H1 (cell line): ENCODE measurements around the gene IRF4. TPM values are rescaled to one million over a fixed set of nuclear protein-coding genes. Genes with fewer than 3 reads are reported as not detected.

Experiments
- CTCF ChIA-PET: fragments of 300-600 bp; sonication (Branson Sonifier 250); formaldehyde crosslinking; loops from one replicate; lab custom pipeline; 2021; ENCODE audit not compliant: partially characterized antibody; lab: Charles Lee
- POLR2A ChIA-PET: fragments of 300-600 bp; sonication (Branson Sonifier 250); formaldehyde crosslinking; loops from one replicate; lab custom pipeline; 2021; ENCODE audit warnings: inconsistent platforms; ENCODE audit not compliant: partially characterized antibody; lab: Charles Lee
- DNase-seq, 2 experiments: peaks; one replicate each; pipeline versions ENCODE4 v3.0.0 to v3.0.0-alpha.2; 2010 to 2022; ENCODE audit warnings: low spot score in 2 of 2, low read depth in 1 of 2, mixed read lengths in 1 of 2
- FAIRE-seq: peaks from 2 replicates; lab custom pipeline; 2011; peaks lifted over from hg19 to GRCh38; lab: Jason Lieb, UNC
- H2AFZ ChIP-seq: 2 replicates; pipeline ENCODE4 v1.8.1; 2012; ENCODE audit warnings: low read length, inconsistent platforms
- H2AK5ac ChIP-seq: 2 replicates; pipeline ENCODE4 v1.6.1; 2013; ENCODE audit warnings: low read depth, low read length
- H2BK120ac ChIP-seq: replicated peaks from 2 replicates; pipeline ENCODE3; 2013; ENCODE audit warnings: low read depth, low read length, inconsistent platforms
- H2BK12ac ChIP-seq: 2 replicates; pipeline ENCODE4 v1.6.1; 2013; ENCODE audit warnings: low read depth, low read length
- H2BK15ac ChIP-seq: 2 replicates; pipeline ENCODE4 v1.6.1; 2013; ENCODE audit warnings: low read length
- H2BK20ac ChIP-seq: 2 replicates; pipeline ENCODE4 v1.6.1; 2013; ENCODE audit warnings: low read length
- H2BK5ac ChIP-seq: 2 replicates; pipeline ENCODE4 v1.6.1; 2013; ENCODE audit warnings: low read depth, low read length
- H3K14ac ChIP-seq: 2 replicates; pipeline ENCODE4 v1.6.1; 2013; ENCODE audit warnings: inconsistent platforms; ENCODE audit not compliant: insufficient read length
- H3K18ac ChIP-seq: 2 replicates; pipeline ENCODE4 v1.6.1; 2013; ENCODE audit warnings: low read length; ENCODE audit errors: extremely low read depth
- H3K23ac ChIP-seq: 2 replicates; pipeline ENCODE4 v1.6.1; 2013; ENCODE audit warnings: inconsistent platforms; ENCODE audit not compliant: insufficient read length
- H3K23me2 ChIP-seq: 2 replicates; pipeline ENCODE4 v1.6.1; 2013; ENCODE audit warnings: low read depth, low read length
- H3K27ac ChIP-seq: 2 replicates; pipeline ENCODE4 v1.6.1; 2011; ENCODE audit warnings: low read depth, low read length, inconsistent platforms
- H3K27me3 ChIP-seq, 4 experiments: replicated peaks in 1 of 4; 1 replicate in 1 of 4; 2 replicates in 3 of 4; pipeline versions ENCODE4 v1.6.1 to v1.8.1; 2011 to 2013; ENCODE audit warnings: low read length in 3 of 4, mild to moderate bottlenecking in 3 of 4, inconsistent platforms in 2 of 4, mixed read lengths in 2 of 4, moderate library complexity in 1 of 4; ENCODE audit not compliant: control insufficient read depth in 3 of 4, insufficient read depth in 3 of 4; ENCODE audit errors: extremely low read depth in 1 of 4
- H3K36me3 ChIP-seq, 4 experiments: 2 replicates each; pipeline versions ENCODE4 v1.6.1 to v1.8.1; 2011 to 2013; ENCODE audit warnings: mild to moderate bottlenecking in 4 of 4, low read length in 3 of 4, moderate library complexity in 2 of 4, control low read depth in 1 of 4, inconsistent platforms in 1 of 4; ENCODE audit not compliant: insufficient read depth in 4 of 4, control insufficient read depth in 2 of 4
- H3K4ac ChIP-seq: replicated peaks from 2 replicates; pipeline ENCODE3; 2013; ENCODE audit warnings: low read length, low read depth, mixed read lengths, inconsistent platforms; ENCODE audit not compliant: insufficient read length
- H3K4me1 ChIP-seq, 4 experiments: replicated peaks in 1 of 4; 1 replicate in 1 of 4; 2 replicates in 3 of 4; pipeline versions ENCODE4 v1.6.1 to v1.8.1; 2011 to 2013; ENCODE audit warnings: low read length in 3 of 4, inconsistent platforms in 2 of 4, mixed read lengths in 1 of 4; ENCODE audit not compliant: insufficient read depth in 4 of 4, control insufficient read depth in 3 of 4
- H3K4me2 ChIP-seq, 2 experiments: 2 replicates each; pipeline versions ENCODE4 v1.6.1 to v1.8.1; 2011 to 2013; ENCODE audit warnings: low read depth in 2 of 2, low read length in 2 of 2, control low read depth in 1 of 2, inconsistent platforms in 1 of 2, mild to moderate bottlenecking in 1 of 2; ENCODE audit not compliant: insufficient read depth in 1 of 2
- H3K4me3 ChIP-seq, 4 experiments: fragments of 200-600, 300-600 bp in 1 of 4; sonication (generic), shearing (Covaris generic), sonication (Bioruptor Twin) in 1 of 4; 2 replicates each; pipeline versions ENCODE4 v1.5.1 to v1.8.1; 2011 to 2016; ENCODE audit warnings: low read length in 4 of 4, low read depth in 3 of 4, control low read depth in 2 of 4, inconsistent platforms in 2 of 4, mild to moderate bottlenecking in 2 of 4, mixed read lengths in 1 of 4, moderate library complexity in 1 of 4; ENCODE audit not compliant: insufficient read depth in 2 of 4; ENCODE audit errors: extremely low read depth in 1 of 4
- H3K56ac ChIP-seq: replicated peaks from 2 replicates; pipeline ENCODE3; 2013; ENCODE audit warnings: low read depth, mild to moderate bottlenecking, mixed read lengths, low read length, inconsistent platforms; ENCODE audit not compliant: insufficient read length
- H3K79me1 ChIP-seq: 2 replicates; pipeline ENCODE4 v1.6.1; 2013; ENCODE audit warnings: low read depth, low read length, control low read depth
- H3K79me2 ChIP-seq, 2 experiments: 2 replicates each; pipeline versions ENCODE4 v1.6.1 to v1.8.1; 2012 to 2013; ENCODE audit warnings: low read length in 2 of 2, mild to moderate bottlenecking in 2 of 2, inconsistent platforms in 1 of 2; ENCODE audit not compliant: insufficient read depth in 2 of 2, control insufficient read depth in 1 of 2
- H3K9ac ChIP-seq, 4 experiments: replicated peaks in 1 of 4; 1 replicate in 1 of 4; 2 replicates in 3 of 4; pipeline versions ENCODE4 v1.6.1 to v1.8.1; 2011 to 2013; ENCODE audit warnings: low read depth in 3 of 4, low read length in 3 of 4, control low read depth in 2 of 4, mild to moderate bottlenecking in 2 of 4, moderate library complexity in 2 of 4, inconsistent platforms in 1 of 4; ENCODE audit errors: extremely low read depth in 1 of 4
- H3K9me3 ChIP-seq, 2 experiments: 2 replicates each; pipeline versions ENCODE4 v1.6.1 to v1.8.1; 2012 to 2013; ENCODE audit warnings: mild to moderate bottlenecking in 2 of 2, moderate library complexity in 2 of 2, control low read depth in 1 of 2, inconsistent platforms in 1 of 2, low read depth in 1 of 2, low read length in 1 of 2, mixed read lengths in 1 of 2; ENCODE audit not compliant: insufficient read depth in 2 of 2
- H4K20me1 ChIP-seq, 2 experiments: replicated peaks in 1 of 2; 2 replicates each; pipeline versions ENCODE3 to v1.8.1; 2011 to 2013; ENCODE audit warnings: inconsistent platforms in 2 of 2, low read length in 2 of 2, mild to moderate bottlenecking in 1 of 2; ENCODE audit not compliant: insufficient read depth in 2 of 2, control insufficient read depth in 1 of 2
- H4K5ac ChIP-seq: 2 replicates; pipeline ENCODE4 v1.6.1; 2013; ENCODE audit warnings: low read length, low read depth, mixed read lengths, inconsistent platforms; ENCODE audit not compliant: insufficient read length
- H4K8ac ChIP-seq: 2 replicates; pipeline ENCODE4 v1.8.0; 2013; ENCODE audit warnings: mild to moderate bottlenecking, moderate library complexity, low read length, inconsistent platforms; ENCODE audit not compliant: insufficient read depth; ENCODE audit errors: extremely low read depth
- H4K91ac ChIP-seq: replicated peaks from 2 replicates; pipeline ENCODE3; 2013; ENCODE audit warnings: low read length, mixed read lengths, inconsistent platforms; ENCODE audit not compliant: insufficient read length
- KDM5A ChIP-seq: fragments of 200-600 bp; IDR thresholded peaks from 2 replicates; pipeline ENCODE4 v1.7.1; 2012; ENCODE audit warnings: mild to moderate bottlenecking, low read length, inconsistent platforms, mixed read lengths
- ZNF274 ChIP-seq: IDR thresholded peaks from 2 replicates; pipeline ENCODE4 v1.7.0; 2012; ENCODE audit warnings: low read length, borderline replicate concordance; ENCODE audit errors: extremely low read depth
- WGBS, 2 experiments: shearing (Covaris generic) in 1 of 2; methylation state at CpG; one replicate each; pipeline versions ENCODE4 v1.1.6 to v1.1.7; 2013 to 2015; ENCODE audit warnings: low lambda C conversion rate in 2 of 2, mixed read lengths in 2 of 2, inconsistent platforms in 1 of 2, low coverage in 1 of 2, missing lambda C conversion rate in 1 of 2; ENCODE audit not compliant: insufficient replicate concordance in 2 of 2, insufficient coverage in 1 of 2, insufficient read length in 1 of 2; ENCODE audit errors: extremely low coverage in 1 of 2, missing lambda C conversion rate in 1 of 2; 5-methylcytosine and 5-hydroxymethylcytosine counted together
- polyA plus RNA-seq, 7 experiments: library from polyadenylated mRNA; depleted of rRNA in 3 of 7; stranded (reverse) in 5 of 7; unstranded in 2 of 7; fragments of >200 nt in 5 of 7; fragments of 200-250 nt in 2 of 7; gene quantifications; 1 replicate in 5 of 7; 2 replicates in 1 of 7; 4 replicates in 1 of 7; pipeline versions ENCODE4 v1.2.1 to v1.2.3, GENCODE V29; 2011 to 2013; ENCODE audit warnings: missing spikeins in 2 of 7, mixed read lengths in 2 of 7
- total RNA-seq: library from RNA; stranded (reverse); fragmentation: NEBNext Ultra II Directional; extraction: Animal tissue kit (Norgen Biotek cat#: 25700); gene quantifications from 2 replicates; pipeline ENCODE4 v1.2.1, GENCODE V29; 2021

The IRF4 gene
- total and polyA plus RNA-seq, 2 of the 8 experiments (the other 6 are each of a cell fraction or from before 2014, with no cell fraction given): 0.77 to 2.1 TPM

GRCh38 chr6:347951-348859, 43.3 kb upstream of the IRF4 start:
- Histone ChIP-seq H3K4ac (no peak overlapping the region), H2BK120ac (no peak overlapping the region), H3K79me2 (no peaks in the 10 kb centered on the region), H3K23ac (no peak overlapping the region), H4K8ac (no peak overlapping the region), H4K20me1 (peaks cover 0 to 4% of the 10 kb centered on the region in 2 experiments), H3K36me3 (no peaks in the 10 kb centered on the region; a peak in 1 of 8 replicates), H3K18ac (no peak overlapping the region), H2BK5ac (no peak overlapping the region), H3K4me3 (no peak overlapping the region), H3K4me1 (no peaks in the 10 kb centered on the region; a peak in 2 of 7 replicates), H3K56ac (no peak overlapping the region), H2BK12ac (no peak overlapping the region), H3K14ac (no peak overlapping the region), H2AFZ (no peak overlapping the region), H3K4me2 (no peak overlapping the region), H4K5ac (no peak overlapping the region), H3K9me3 (peaks cover 44 to 81% of the 10 kb centered on the region in 2 experiments), H3K27me3 (no peaks in the 10 kb centered on the region; a peak in 2 of 7 replicates), H3K27ac (no peak overlapping the region), H2BK15ac (no peak overlapping the region), H4K91ac (no peak overlapping the region), H3K9ac (no peak overlapping the region), H2BK20ac (no peak overlapping the region), H2AK5ac (no peak overlapping the region), H3K79me1 (peaks cover 3% of the 10 kb centered on the region; the same call in 1 of the 2 replicates), H3K23me2 (no peaks in the 10 kb centered on the region; the same call in 1 of the 2 replicates)
- FAIRE-seq: no peak
- no peak for DNase-seq
- POLR2A ChIA-PET: no interaction called here
- 90% methylated on average over 27 of the region's 27 CpGs; no CpG with 5 or more reads in 1 of the 2 experiments for WGBS, 2 experiments
- TF ChIP-seq ZNF274: no peak
- no peak for TF ChIP-seq KDM5A
- CTCF ChIA-PET: interaction anchor here (1.3 kb wide), 1 partner anchor 12 kb away, joined by 4 read pairs; no protein-coding TSS in a partner anchor
